SK-N-MC (cell line): ENCODE data around the gene F2RL1.
A peak's percentile ranks its signal among the peaks of the same experiment; 100 is the strongest.
"Not testable (repeated sequence)": the region's sequence is repeated elsewhere in the genome, so short reads cannot be mapped to it uniquely, and the experiment has no call there.

Source experiments
- DNase-seq: peaks from one replicate; pipeline ENCODE4 v3.0.0-alpha.2; 2011; ENCODE audit warnings: low read depth, low spot score
- H3K27ac ChIP-seq: fragments of 200-600 bp; sonication (generic); 2 replicates; pipeline ENCODE4 v1.5.1; 2016; ENCODE audit warnings: mixed run types
- H3K36me3 ChIP-seq: fragments of 200-600 bp; sonication (generic); 2 replicates; pipeline ENCODE4 v1.6.1; 2017; ENCODE audit warnings: antibody characterized with exemption, low read length, mixed read lengths; ENCODE audit not compliant: insufficient read depth
- H3K4me3 ChIP-seq: fragments of 200-600 bp; sonication (generic); 2 replicates; pipeline ENCODE4 v1.5.1; 2016
- H3K9ac ChIP-seq: fragments of 200-600 bp; sonication (generic); 2 replicates; pipeline ENCODE4 v1.8.0; 2017; ENCODE audit warnings: mixed run types, mixed read lengths; ENCODE audit not compliant: insufficient read length
- H3K9me3 ChIP-seq: fragments of 200-600 bp; sonication (generic); 2 replicates; pipeline ENCODE4 v1.6.1; 2017; ENCODE audit warnings: low read depth, mild to moderate bottlenecking, antibody characterized with exemption, low read length, moderate library complexity, mixed read lengths
- EZH2 ChIP-seq: fragments of 200-600 bp; sonication (generic); IDR thresholded peaks from one replicate; pipeline ENCODE4 v1.6.1; 2017; ENCODE audit warnings: antibody characterized with exemption
- FOXP2 ChIP-seq: optimal IDR thresholded peaks from 2 replicates; pipeline ENCODE3; 2011; ENCODE audit warnings: mild to moderate bottlenecking, moderate library complexity; ENCODE audit not compliant: insufficient read depth; ENCODE audit errors: extremely low read length, control extremely low read depth
- POLR2AphosphoS5 ChIP-seq: IDR thresholded peaks from 2 replicates; pipeline ENCODE4 v1.6.1; 2012; ENCODE audit warnings: mild to moderate bottlenecking, low read depth, low read length, borderline replicate concordance

Gene F2RL1

DNA sequence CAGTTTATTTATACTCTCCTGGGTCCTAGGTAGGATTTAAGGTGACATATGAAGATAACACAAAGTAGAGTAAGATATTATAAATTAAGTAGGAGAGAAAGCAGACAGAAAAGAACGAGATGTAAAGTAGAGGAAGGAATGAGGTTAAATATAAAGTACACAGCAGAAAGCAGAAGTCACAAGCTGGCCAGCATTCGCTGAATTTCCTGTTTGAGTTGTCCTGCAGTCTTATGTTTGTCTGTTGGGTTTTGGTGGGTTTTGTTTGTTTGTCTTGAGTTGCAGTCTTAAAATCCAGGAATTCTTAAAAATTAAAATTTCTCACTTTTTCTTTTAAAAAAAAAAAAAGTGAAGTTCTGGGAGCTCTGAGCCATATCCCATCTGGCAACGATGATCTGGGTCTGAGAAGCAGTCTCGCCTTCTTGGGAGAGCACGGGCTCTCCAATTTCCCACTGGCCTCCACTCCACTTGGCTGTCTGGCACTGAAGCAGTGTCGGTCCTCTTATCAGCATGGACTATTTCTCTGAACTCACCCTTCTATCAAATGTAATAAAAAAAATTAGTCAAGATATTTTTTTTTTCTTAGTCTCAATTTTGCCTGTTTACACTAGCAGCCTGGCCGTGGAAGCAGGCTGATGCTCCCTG is 33.0 kb downstream of the F2RL1 start:
- DNase-seq = no peak
- no peak overlapping the region for H3K9ac ChIP-seq
- no peaks in the 10 kb centered on the region for H3K9me3 ChIP-seq
- no peak overlapping the region for H3K27ac ChIP-seq
- no peak overlapping the region for H3K4me3 ChIP-seq
- TF ChIP-seq FOXP2 (no peak), EZH2 (no peak), POLR2AphosphoS5 (no peak)
- no peaks in the 10 kb centered on the region for H3K36me3 ChIP-seq

- H3K27ac ChIP-seq = no peak overlapping the region
- no peaks in the 10 kb centered on the region for H3K9me3 ChIP-seq
- TF ChIP-seq POLR2AphosphoS5 (no peak), EZH2 (no peak)
- no peak for DNase-seq
- no peak overlapping the region for H3K4me3 ChIP-seq
- no peaks in the 10 kb centered on the region for H3K36me3 ChIP-seq
- H3K9ac ChIP-seq = no peak overlapping the region
Measured at GRCh38 chr5:76852772-76853171, 33.9 kb downstream of the F2RL1 start.

- not testable (repeated sequence) for H3K36me3 ChIP-seq, H3K9ac ChIP-seq, H3K27ac ChIP-seq, H3K4me3 ChIP-seq, DNase-seq, H3K9me3 ChIP-seq
Measured at GRCh38 chr5:76853741-76854140, 34.9 kb downstream of the F2RL1 start.

DNA sequence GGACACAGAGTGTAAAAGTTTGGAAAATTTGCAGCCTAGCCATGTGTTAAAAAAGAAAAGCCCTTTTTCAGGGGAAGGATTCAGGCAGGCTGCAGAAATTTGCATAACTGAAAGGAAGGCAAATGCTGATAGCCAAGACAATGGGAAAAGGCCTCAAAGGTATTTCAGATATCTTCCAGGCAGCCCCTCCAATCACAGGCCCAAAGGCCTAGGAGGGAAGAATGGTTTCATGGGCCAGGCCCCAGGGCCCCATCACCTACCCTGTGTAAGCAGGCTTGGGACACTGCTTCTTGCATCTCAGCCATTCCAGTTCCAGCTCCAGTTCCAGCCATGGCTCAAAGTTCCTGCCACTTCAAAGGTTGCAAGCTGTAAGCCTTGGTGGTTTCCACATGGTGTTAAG is 35.8 kb downstream of the F2RL1 start:
- H3K36me3 ChIP-seq = no peaks in the 10 kb centered on the region
- H3K4me3 ChIP-seq = no peak overlapping the region
- H3K9ac ChIP-seq = no peak overlapping the region
- no peak for TF ChIP-seq POLR2AphosphoS5
- TF ChIP-seq FOXP2 = no peak
- no peak for TF ChIP-seq EZH2
- H3K27ac ChIP-seq = no peak overlapping the region
- no peaks in the 10 kb centered on the region for H3K9me3 ChIP-seq
- no peak for DNase-seq

DNA sequence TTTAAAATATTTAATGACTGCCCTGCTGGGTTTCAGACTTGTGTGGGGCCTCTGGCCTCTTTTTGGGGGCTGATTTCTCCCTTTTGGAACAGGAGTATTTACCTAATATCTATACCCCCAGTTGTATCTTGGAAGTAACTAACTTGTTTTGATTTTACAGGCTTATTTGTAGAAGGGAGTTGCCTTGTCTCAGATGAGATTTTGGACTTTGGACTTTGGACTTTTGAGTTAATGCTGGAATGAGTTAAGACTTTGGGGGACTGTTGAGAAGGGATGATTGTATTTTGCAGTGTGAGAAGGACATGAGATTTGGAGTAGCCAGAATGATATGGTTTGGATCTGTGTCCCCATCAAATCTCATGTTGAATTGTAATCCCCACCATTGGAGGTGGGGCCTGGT is 36.7 kb downstream of the F2RL1 start:
- not testable (repeated sequence) for H3K9me3 ChIP-seq, H3K9ac ChIP-seq, H3K27ac ChIP-seq, H3K36me3 ChIP-seq
- peak; percentile 16 for DNase-seq
- H3K4me3 ChIP-seq = peak overlapping the region; percentile 44

DNA sequence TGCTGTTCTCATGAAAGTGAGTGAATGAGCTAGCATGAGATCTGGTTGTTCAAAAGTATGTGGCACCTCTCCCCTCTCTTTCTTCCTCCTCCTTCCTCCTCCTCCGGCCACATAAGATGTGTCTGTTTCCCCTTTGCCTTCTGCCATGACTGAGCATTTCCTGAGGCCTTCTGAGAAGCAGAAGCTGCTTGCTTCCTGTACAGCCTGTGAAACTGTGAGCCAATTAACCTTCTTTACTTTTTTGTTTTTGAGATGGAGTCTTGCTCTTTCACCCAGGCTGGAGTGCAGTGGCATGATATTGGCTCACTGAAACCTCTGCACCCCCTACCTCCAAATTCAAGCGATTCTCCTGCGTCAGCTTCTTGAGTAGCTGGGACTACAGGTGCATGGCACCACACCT is 37.1 kb downstream of the F2RL1 start:
- H3K9ac ChIP-seq = no peak overlapping the region
- no peaks in the 10 kb centered on the region for H3K9me3 ChIP-seq
- H3K4me3 ChIP-seq = peak overlapping the region; percentile 44
- DNase-seq = no peak
- no peak for TF ChIP-seq EZH2
- no peak for TF ChIP-seq FOXP2
- TF ChIP-seq POLR2AphosphoS5 = no peak
- H3K27ac ChIP-seq = no peak overlapping the region
- H3K36me3 ChIP-seq = no peaks in the 10 kb centered on the region

- not testable (repeated sequence) for H3K9ac ChIP-seq, DNase-seq, H3K9me3 ChIP-seq, H3K4me3 ChIP-seq, H3K36me3 ChIP-seq, H3K27ac ChIP-seq
Measured at GRCh38 chr5:76856800-76857199, 38.0 kb downstream of the F2RL1 start.

- H3K9ac ChIP-seq = no peak overlapping the region
- no peaks in the 10 kb centered on the region for H3K9me3 ChIP-seq
- no peak overlapping the region for H3K4me3 ChIP-seq
- no peak for TF ChIP-seq POLR2AphosphoS5
- TF ChIP-seq FOXP2 = no peak
- no peak for TF ChIP-seq EZH2
- no peak overlapping the region for H3K27ac ChIP-seq
- H3K36me3 ChIP-seq = no peaks in the 10 kb centered on the region
- DNase-seq = no peak
Measured at GRCh38 chr5:76859591-76860247, 40.9 kb downstream of the F2RL1 start.

DNA sequence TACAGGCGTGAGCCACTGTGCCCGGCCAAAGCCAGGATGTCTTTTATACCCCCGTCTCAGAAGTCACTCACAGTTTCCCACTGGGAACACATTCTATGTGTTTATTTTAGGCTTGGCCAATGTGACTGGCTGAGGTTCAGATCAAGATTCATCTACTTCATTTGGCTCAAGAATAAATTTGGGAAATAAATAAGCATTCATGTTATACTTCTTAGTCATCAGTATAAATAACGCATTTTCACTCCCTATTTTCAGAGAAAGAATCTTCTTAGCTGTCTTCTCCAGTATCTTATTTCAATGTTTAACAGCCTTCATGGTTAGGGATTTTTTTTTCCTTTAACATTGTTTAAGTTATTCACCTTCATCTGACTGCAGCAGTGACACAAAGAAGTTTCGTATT is 42.8 kb downstream of the F2RL1 start:
- DNase-seq = no peak

More for the DNA sequence above, 42.8 kb downstream of the F2RL1 start:
- no peak overlapping the region for H3K4me3 ChIP-seq
- H3K36me3 ChIP-seq = no peaks in the 10 kb centered on the region
- TF ChIP-seq EZH2 = no peak
- no peak for TF ChIP-seq POLR2AphosphoS5
- TF ChIP-seq FOXP2 = no peak
- no peak overlapping the region for H3K27ac ChIP-seq
- H3K9me3 ChIP-seq = no peaks in the 10 kb centered on the region
- H3K9ac ChIP-seq = no peak overlapping the region
